Fibroblast of pulmonary artery (primary cell): ENCODE data around the gene FOXE1.

ENCODE experiments used
- DNase-seq: peaks from one replicate; pipeline ENCODE4 v3.0.0-alpha.2; 2010; ENCODE audit warnings: low read depth
- H3K4me3 ChIP-seq: replicated peaks from 2 replicates; pipeline ENCODE4 v1.5.1; 2011; ENCODE audit warnings: low read depth, mild to moderate bottlenecking, control low read depth, low read length, moderate library complexity
- TF ChIP-seq, protein P1 (sequence below): IDR thresholded peaks from 2 replicates; pipeline ENCODE4 v1.5.1; 2011; ENCODE audit warnings: mild to moderate bottlenecking, control low read depth, low read length, inconsistent platforms; ENCODE audit errors: missing control alignments

Gene FOXE1

GRCh38 chr9:97856857-97857605, 4.0 kb downstream of the FOXE1 start:
- H3K4me3 ChIP-seq: no peak overlapping the region
- TF ChIP-seq, protein P1, sequence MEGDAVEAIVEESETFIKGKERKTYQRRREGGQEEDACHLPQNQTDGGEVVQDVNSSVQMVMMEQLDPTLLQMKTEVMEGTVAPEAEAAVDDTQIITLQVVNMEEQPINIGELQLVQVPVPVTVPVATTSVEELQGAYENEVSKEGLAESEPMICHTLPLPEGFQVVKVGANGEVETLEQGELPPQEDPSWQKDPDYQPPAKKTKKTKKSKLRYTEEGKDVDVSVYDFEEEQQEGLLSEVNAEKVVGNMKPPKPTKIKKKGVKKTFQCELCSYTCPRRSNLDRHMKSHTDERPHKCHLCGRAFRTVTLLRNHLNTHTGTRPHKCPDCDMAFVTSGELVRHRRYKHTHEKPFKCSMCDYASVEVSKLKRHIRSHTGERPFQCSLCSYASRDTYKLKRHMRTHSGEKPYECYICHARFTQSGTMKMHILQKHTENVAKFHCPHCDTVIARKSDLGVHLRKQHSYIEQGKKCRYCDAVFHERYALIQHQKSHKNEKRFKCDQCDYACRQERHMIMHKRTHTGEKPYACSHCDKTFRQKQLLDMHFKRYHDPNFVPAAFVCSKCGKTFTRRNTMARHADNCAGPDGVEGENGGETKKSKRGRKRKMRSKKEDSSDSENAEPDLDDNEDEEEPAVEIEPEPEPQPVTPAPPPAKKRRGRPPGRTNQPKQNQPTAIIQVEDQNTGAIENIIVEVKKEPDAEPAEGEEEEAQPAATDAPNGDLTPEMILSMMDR: no peak
- no peak for DNase-seq

DNA sequence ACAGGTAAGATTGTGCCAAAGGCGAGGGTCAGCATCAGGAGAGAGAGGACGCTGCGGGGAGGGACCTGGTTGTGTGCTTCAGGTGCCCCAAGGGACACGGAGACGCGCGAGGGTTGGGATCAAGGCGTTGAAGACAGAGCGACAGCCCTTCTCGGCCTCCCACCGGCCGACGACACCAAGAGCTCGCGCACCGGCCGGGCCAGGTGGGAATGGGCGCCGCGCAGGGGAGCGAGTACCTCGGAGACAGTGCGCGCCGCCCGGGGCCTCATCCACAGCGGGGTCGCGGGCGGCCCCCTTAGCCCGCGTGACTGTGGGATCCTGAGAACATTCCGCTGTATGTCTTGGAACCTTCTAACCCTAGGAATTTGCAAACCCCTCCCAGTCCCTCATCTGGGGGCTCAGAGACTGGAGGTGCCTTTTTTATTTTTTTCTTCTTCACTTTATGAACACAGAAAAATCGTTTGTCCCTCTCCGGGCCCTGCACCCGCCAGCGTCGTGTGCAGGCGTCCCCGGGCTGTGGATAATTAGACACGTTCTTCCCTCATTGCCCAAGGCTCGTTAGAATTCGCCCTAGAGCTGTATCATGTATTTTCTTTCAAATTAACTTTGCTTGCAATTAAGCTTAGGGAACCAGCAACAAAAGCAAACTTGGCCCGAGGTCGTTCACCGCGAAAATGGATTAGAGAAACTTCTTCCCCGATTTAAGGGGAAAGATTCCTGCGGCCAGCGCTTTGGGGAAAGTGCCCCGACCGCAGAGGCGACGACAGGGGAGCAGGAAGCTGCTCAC, 4.8 kb downstream of the FOXE1 start:
- H3K4me3 ChIP-seq: no peak overlapping the region
- DNase-seq: no peak
- TF ChIP-seq, protein P1: no peak

DNA sequence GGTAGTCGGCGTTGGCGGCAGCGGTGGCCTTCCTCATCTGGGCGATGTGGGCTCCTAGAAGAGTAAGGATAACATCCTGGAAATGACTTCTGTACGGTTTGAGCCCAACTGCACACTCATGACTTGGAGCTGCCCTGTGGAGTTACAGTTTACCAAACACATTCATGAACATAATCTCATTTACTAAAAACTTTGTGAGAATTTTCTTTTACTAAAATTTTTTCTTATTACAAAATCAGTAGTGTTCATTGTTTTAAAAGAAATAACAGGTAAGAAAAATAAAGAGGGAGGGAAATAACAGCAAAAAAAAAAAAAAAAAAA, 5.3 kb downstream of the FOXE1 start:
- no peak overlapping the region for H3K4me3 ChIP-seq
- TF ChIP-seq, protein P1: no peak
- DNase-seq: no peak

DNA sequence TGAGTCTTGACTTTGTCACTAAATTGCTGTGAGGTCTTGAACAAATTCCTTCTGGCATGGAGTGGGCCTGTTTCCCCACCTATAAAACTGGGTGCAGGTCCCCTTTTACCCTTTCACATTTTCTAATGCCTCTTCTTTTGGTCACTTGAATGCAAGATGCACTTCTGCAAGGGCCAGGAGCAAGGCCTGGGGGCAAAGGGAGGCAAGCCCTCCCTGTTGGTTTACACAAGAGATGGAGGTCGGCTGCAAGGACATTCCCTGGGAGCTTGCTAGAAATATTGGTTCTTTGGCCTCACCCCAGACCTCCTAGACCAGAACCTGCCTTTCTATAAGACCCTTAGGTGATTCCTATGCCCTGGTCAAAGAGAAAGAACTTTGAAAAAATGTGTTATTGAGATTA, 5.8 kb downstream of the FOXE1 start:
- H3K4me3 ChIP-seq: no peak overlapping the region
- TF ChIP-seq, protein P1: no peak
- no peak for DNase-seq

GRCh38 chr9:97859346-97859745, 6.3 kb downstream of the FOXE1 start:
- DNase-seq: no peak
- TF ChIP-seq, protein P1: no peak
- no peak overlapping the region for H3K4me3 ChIP-seq

DNA sequence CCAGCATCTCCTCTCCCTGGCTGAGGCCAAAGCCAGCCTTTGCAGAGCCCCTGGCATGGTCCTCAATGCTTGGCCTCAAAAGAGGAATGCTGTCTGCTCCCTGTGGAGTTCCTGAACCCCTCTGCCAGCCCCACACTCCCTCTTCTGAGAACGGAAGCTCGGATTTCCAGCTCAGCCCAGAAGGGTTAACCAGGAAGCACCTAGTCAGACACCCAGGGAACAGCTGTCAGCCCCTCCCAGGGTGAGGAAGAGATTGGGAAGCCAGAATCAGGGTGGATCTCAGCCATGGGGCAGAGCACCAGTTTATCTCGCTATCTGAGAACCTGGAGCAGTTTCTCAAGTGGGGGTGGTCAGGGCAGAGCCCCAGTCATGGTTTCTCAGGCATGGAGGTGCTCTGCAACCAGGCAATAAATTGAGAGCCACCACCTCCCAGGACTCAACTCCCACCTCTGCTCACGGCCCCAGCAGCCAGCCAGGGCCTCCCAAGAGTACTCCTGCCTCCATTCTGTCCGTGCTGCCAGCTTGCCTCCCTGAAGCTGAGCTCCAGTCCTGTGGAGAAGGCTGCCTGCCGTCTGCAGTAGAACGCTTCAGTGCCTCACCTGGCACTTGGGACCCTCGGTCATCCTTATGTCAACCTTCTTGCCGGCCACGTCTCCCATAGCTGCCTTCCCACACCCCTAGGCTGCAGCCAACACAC, 7.6 kb downstream of the FOXE1 start:
- no peak overlapping the region for H3K4me3 ChIP-seq
- no peak for DNase-seq
- TF ChIP-seq, protein P1: no peak
